DND-41 (cell line): ENCODE measurements around the gene TRPM5.

Experiments used
- ATAC-seq: fragments of 200-7000 bp; cut with Tn5 transposase; 3 replicates; pipeline ENCODE4 v1.9.1; 2021; ENCODE audit warnings: low read depth; ENCODE audit not compliant: insufficient read depth
- DNase-seq: peaks from one replicate; pipeline ENCODE4 v3.0.0-alpha.2; 2020
- H2AFZ ChIP-seq: 2 replicates; pipeline ENCODE4 v1.6.0; 2012; ENCODE audit warnings: low read depth, low read length
- H3K27ac ChIP-seq: 2 replicates; pipeline ENCODE4 v1.5.1; 2012; ENCODE audit warnings: low read length, inconsistent platforms
- H3K27me3 ChIP-seq: fragments of 200-600 bp; sonication (generic); 2 replicates; pipeline ENCODE4 v1.6.0; 2012; ENCODE audit warnings: low read length, mild to moderate bottlenecking, inconsistent platforms; ENCODE audit not compliant: insufficient read depth, poor library complexity
- H3K36me3 ChIP-seq: 2 replicates; pipeline ENCODE4 v1.5.1; 2012; ENCODE audit warnings: low read length, inconsistent platforms; ENCODE audit not compliant: insufficient read depth
- H3K4me1 ChIP-seq: 2 replicates; pipeline ENCODE4 v1.5.1; 2012; ENCODE audit warnings: mild to moderate bottlenecking, low read length; ENCODE audit not compliant: insufficient read depth
- H3K4me2 ChIP-seq: 2 replicates; pipeline ENCODE4 v1.6.0; 2012; ENCODE audit warnings: mild to moderate bottlenecking, moderate library complexity, low read length, inconsistent platforms; ENCODE audit not compliant: insufficient read depth
- H3K4me3 ChIP-seq, 2 experiments: fragments of 200-600 bp in 1 of 2; shearing (Covaris generic) in 1 of 2; 2 replicates each; pipeline ENCODE4 v1.5.1; 2012 to 2016; ENCODE audit warnings: inconsistent platforms in 2 of 2, low read length in 2 of 2, mild to moderate bottlenecking in 2 of 2, low read depth in 1 of 2, moderate library complexity in 1 of 2
- H3K79me2 ChIP-seq: 2 replicates; pipeline ENCODE4 v1.6.0; 2012; ENCODE audit warnings: low read length, inconsistent platforms; ENCODE audit not compliant: insufficient read depth
- H3K9ac ChIP-seq: 2 replicates; pipeline ENCODE4 v1.6.0; 2012; ENCODE audit warnings: low read depth, mild to moderate bottlenecking, inconsistent platforms, low read length, moderate library complexity
- H3K9me3 ChIP-seq: 2 replicates; pipeline ENCODE4 v1.5.1; 2012; ENCODE audit warnings: low read length, moderate library complexity, mild to moderate bottlenecking, inconsistent platforms; ENCODE audit not compliant: insufficient read depth, severe bottlenecking
- H4K20me1 ChIP-seq: 2 replicates; pipeline ENCODE4 v1.6.0; 2012; ENCODE audit warnings: low read length; ENCODE audit not compliant: insufficient read depth
- CTCF ChIP-seq: IDR thresholded peaks from 2 replicates; pipeline ENCODE4 v1.5.1; 2012; ENCODE audit warnings: borderline replicate concordance, low read length, moderate library complexity, mild to moderate bottlenecking; ENCODE audit not compliant: poor library complexity, severe bottlenecking; ENCODE audit errors: extremely low read depth
- EZH2 ChIP-seq: IDR thresholded peaks from 3 replicates; pipeline ENCODE4 v1.6.1; 2012; ENCODE audit warnings: borderline replicate concordance, low read depth, mild to moderate bottlenecking, moderate library complexity, low read length, inconsistent platforms; ENCODE audit not compliant: severe bottlenecking

Gene TRPM5

GRCh38 chr11:2395856-2396255 is 48.5 kb downstream of the TRPM5 start:
- ATAC-seq (no peak), DNase-seq (no peak)
- peaks cover 48% of the 10 kb centered on the region for H4K20me1 ChIP-seq
- H3K27me3 ChIP-seq, result no peaks in the 10 kb centered on the region
- peaks cover 17% of the 10 kb centered on the region for H3K4me1 ChIP-seq
- no peak overlapping the region for H3K9ac ChIP-seq
- H3K4me2 ChIP-seq, result no peak overlapping the region
- H2AFZ ChIP-seq, result no peak overlapping the region
- H3K4me3 ChIP-seq, result no peak overlapping the region
- TF ChIP-seq EZH2 (no peak), CTCF (no peak)
- no peaks in the 10 kb centered on the region for H3K9me3 ChIP-seq
- H3K27ac ChIP-seq, result no peak overlapping the region
- H3K79me2 ChIP-seq, result peaks cover 38% of the 10 kb centered on the region
- H3K36me3 ChIP-seq, result peaks cover 78% of the 10 kb centered on the region

GRCh38 chr11:2395211-2395730 is 49.0 kb downstream of the TRPM5 start:
- no peaks in the 10 kb centered on the region for H3K27me3 ChIP-seq
- H2AFZ ChIP-seq, result no peak overlapping the region
- no peak for ATAC-seq
- no peak overlapping the region for H3K4me2 ChIP-seq
- H3K4me1 ChIP-seq, result peaks cover 17% of the 10 kb centered on the region
- no peak overlapping the region for H3K27ac ChIP-seq
- H3K36me3 ChIP-seq, result peaks cover 83% of the 10 kb centered on the region
- no peak overlapping the region for H3K9ac ChIP-seq
- TF ChIP-seq CTCF, result no peak
- no peak for TF ChIP-seq EZH2
- H3K79me2 ChIP-seq, result peaks cover 40% of the 10 kb centered on the region
- H4K20me1 ChIP-seq, result peaks cover 50% of the 10 kb centered on the region
- DNase-seq, result no peak
- H3K9me3 ChIP-seq, result no peaks in the 10 kb centered on the region
- no peak overlapping the region for H3K4me3 ChIP-seq

GRCh38 chr11:2394818-2395105 is 49.6 kb downstream of the TRPM5 start:
- Histone ChIP-seq H3K27me3 (no peaks in the 10 kb centered on the region), H2AFZ (no peak overlapping the region), H3K79me2 (peaks cover 42% of the 10 kb centered on the region), H3K9ac (no peak overlapping the region), H3K4me2 (no peak overlapping the region), H3K36me3 (peaks cover 86% of the 10 kb centered on the region), H3K9me3 (no peaks in the 10 kb centered on the region), H3K4me1 (peaks cover 17% of the 10 kb centered on the region), H4K20me1 (peaks cover 55% of the 10 kb centered on the region), H3K4me3 (no peak overlapping the region), H3K27ac (no peak overlapping the region)
- DNase-seq, result no peak
- ATAC-seq, result no peak
- TF ChIP-seq EZH2, result no peak
- TF ChIP-seq CTCF, result no peak
